Suppressor macrophage (primary cell): ENCODE data around the gene UGT1A10.

Source experiments
- DNase-seq, 4 experiments: peaks; one replicate each; pipeline ENCODE4 v3.0.0-alpha.2; 2020 to 2022

UGT1A10 gene

GRCh38 chr2:233779722-233780121, 143.5 kb downstream of the UGT1A10 start:
- no peak for DNase-seq

GRCh38 chr2:233780771-233781170, 144.5 kb downstream of the UGT1A10 start:
- no peak for DNase-seq

- no peak for DNase-seq
Observed at GRCh38 chr2:233789554-233789953, 153.3 kb downstream of the UGT1A10 start.

- DNase-seq = no peak
Observed at GRCh38 chr2:233791151-233791882, 155.1 kb downstream of the UGT1A10 start.

GRCh38 chr2:233791883-233792329, 155.7 kb downstream of the UGT1A10 start:
- no peak for DNase-seq

DNA sequence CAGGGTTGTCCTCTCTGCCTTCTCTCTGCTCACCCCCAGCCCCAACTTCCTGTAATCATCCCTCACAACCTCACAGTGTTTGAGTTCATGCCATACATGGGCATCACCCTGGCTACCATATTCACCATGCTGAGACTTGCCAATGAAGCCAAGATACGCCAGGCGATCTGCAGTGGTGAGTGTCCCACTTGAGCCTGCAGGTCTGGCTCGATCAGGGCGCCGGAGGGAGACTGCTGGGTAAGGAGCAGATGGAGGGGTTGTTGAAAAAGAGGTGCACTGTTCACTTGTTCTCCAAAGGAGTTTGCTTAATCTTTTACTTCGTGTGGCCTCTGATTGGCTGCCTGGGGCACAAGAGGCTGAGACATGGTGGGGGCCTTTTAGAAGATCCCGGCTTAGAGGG, 156.5 kb downstream of the UGT1A10 start:
- DNase-seq = no peak

- no peak for DNase-seq
Observed at GRCh38 chr2:233793465-233794127, 157.3 kb downstream of the UGT1A10 start.

GRCh38 chr2:233794128-233794658, 157.9 kb downstream of the UGT1A10 start:
- no peak for DNase-seq

DNA sequence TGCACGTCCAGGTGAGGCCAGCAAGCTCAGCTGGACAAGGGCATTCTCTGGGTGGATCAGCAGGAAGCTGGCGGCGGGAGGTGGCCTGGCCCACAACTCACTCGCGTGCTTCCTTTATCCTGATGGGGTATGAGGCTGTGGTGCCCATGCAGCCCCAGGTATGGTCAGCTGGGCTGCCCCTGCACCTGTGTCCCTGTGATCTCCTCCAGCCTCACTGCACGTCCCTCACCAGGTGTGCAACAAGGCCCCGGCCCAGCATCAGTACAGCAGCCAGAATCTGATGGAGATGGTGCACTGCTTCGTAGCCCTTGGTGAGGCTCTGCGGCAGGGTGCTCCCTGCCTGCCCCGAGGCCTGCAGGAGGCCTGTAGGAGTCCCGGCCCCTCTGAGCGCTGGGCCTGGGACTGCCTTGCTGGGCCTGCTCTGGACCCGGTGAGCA, 159.5 kb downstream of the UGT1A10 start:
- DNase-seq = no peak

DNA sequence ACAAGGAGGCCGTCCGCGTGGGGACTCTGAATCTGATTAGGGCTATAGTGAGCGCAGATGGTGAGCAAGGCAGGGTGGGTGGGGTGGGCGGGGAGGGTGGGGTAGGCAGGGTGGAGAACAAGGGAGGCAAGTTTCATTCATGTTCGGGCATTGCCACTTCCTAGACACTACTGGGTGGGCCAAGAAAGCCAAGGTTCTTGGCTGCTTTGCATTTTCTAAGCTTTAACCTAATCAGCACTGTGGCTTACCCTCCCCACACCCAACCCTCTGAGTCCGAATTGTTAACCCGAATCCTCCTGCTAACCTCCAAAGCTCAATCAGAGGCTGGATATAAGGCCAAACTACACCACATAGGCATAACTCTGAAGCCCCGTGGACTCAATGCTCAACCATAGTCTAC, 160.0 kb downstream of the UGT1A10 start:
- DNase-seq = no peak

DNA sequence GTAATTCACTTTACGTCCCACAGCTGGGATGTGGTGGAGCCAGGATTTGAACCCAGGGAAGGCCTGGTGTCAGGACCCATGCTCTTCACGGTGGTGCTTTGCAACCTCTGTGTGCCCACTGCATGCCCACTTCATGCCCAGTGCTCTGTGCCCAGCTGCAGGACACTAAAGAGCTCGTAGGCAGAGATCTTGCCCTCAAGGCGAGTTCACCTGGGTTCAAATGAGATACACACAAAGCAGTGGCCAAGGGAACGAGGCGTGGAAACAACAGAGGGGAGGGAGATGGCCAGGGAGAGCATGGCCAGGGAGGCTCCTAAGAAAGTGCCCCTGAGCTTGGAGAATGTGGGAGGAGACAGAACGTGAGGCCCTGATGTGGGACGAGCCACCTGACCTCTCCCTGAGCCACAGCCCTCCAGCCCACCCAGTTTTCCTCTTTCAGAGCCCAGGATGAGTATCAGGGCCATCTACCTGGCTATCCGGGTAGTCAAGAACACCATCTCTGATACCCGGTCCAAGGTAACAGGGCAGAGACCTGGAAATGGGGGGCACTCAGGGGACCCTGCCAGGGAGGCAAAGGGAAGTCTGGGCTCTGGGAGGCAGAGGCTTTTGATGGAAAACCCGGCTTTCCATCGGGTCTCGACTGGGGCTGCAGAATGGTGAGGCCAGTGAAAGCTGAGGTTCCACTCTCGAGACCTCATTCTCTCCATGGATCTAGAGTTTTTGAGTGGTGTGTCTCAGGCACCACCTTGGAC, 162.3 kb downstream of the UGT1A10 start:
- DNase-seq = no peak

GRCh38 chr2:233799087-233799665, 162.9 kb downstream of the UGT1A10 start:
- DNase-seq = no peak

- DNase-seq = no peak
Observed at GRCh38 chr2:233799716-233800115, 163.5 kb downstream of the UGT1A10 start.

DNA sequence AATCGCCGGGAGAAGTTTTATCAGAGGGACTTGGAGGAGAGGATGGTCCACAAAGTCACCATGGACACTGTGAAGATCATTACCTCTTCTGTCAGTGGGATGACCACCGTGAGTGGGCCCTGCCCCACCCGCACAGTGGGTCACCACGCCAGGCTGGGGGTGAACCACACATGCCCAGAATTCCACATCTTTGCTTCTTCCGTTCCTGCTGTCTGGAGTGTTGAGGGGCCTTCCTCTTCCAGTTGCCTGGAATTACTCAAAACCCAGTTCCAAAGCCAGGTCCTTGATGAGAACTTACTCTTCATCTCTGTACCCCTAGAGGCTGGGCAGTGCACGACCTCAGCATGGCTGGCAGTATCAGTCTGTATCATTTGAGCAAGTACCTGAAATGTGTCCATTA, 164.0 kb downstream of the UGT1A10 start:
- no peak for DNase-seq

GRCh38 chr2:233801357-233802131, 165.3 kb downstream of the UGT1A10 start:
- peak in 1 of 4 experiments; percentile 4 for DNase-seq

DNA sequence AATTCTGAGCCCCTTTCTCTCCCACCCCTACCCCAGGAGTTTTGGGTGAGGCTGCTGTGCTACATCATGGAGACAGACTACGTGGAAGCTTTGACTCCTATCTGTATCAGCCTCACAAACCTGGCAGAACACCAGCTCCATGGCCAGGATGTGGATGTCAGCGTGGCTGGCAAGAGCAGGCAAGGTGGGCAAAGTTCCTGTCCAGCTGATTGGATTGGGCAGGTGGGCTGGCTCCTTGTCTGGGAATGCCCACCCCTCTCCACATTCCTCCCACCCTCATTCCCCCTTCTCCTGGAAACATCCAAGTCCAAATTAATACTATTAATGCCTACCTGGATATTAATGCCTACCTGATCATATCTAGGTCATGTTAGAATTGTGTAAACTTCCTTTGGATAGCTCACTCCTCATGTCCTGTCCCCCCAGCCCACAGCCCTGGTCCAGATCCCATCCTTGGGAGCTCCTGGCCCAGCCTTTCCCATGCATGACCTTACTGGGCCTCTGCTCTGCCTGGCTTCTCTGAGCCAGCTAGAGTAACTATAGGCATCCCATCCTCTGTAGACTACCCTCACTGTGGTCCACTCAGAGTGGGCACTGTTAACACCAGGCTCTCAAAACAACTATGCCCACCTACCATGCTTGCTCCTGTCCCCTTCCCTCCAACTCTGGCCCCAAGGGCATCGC, 166.0 kb downstream of the UGT1A10 start:
- DNase-seq = no peak

DNA sequence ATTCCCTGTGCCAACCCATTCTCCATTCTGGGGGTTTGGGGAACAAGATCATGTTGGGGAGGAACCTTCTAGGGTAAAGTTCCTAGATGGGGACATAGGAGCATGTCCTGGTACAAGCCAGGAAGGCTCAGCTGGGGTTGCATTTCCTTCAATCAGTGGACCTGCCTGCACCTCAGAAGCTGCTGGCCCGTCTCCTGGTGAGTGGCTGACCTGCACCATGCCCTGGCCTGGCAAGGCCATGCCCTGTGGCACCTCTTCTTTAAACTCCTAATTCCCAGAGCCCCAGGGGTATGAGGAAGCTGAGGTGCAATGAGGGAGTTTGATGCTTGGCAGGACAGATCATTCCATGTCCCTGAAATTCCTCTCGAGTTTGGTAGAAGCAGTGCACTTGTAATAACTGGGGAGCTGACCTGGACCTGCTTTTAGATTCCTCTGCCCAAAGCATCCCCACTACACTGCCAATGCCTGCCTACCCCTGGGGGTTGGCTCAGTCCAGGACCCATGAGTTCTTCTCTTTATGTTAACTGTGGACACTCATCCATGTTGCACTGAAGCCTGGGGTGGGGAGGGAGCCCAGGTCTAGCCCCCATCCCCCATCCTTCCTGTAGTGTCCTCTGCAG, 167.2 kb downstream of the UGT1A10 start:
- no peak for DNase-seq

GRCh38 chr2:233803994-233804393, 167.7 kb downstream of the UGT1A10 start:
- DNase-seq = no peak

GRCh38 chr2:233807215-233807865, 171.1 kb downstream of the UGT1A10 start:
- no peak for DNase-seq
